Neural cell (in vitro differentiated cells): ENCODE results near the gene ZNF362. TPM values are rescaled to one million over a fixed set of nuclear protein-coding genes. Genes with fewer than 3 reads are reported as not detected.

Experiments
- H2AFZ ChIP-seq: fragments of 200-600, 300-800 bp; sonication (generic), shearing (Covaris generic); 2 replicates; pipeline ENCODE4 v1.6.0; 2014; ENCODE audit warnings: low read depth, mild to moderate bottlenecking, antibody characterized with exemption, low read length, moderate library complexity
- H3F3A ChIP-seq: fragments of 200-600 bp; shearing (Covaris generic); 2 replicates; pipeline ENCODE4 v1.6.1; 2016; ENCODE audit warnings: mild to moderate bottlenecking, moderate library complexity, mixed read lengths, antibody characterized with exemption, low read length; ENCODE audit not compliant: insufficient read depth, poor library complexity, severe bottlenecking
- H3K27ac ChIP-seq: fragments of 200-600, 300-800 bp; sonication (generic), shearing (Covaris generic); 2 replicates; pipeline ENCODE4 v1.5.1; 2014; ENCODE audit warnings: mild to moderate bottlenecking, low read length, moderate library complexity
- H3K27me3 ChIP-seq: fragments of 300-800, 200-600 bp; sonication (generic), shearing (Covaris generic); 2 replicates; pipeline ENCODE4 v1.6.0; 2014; ENCODE audit warnings: mild to moderate bottlenecking, low read depth, low read length, moderate library complexity; ENCODE audit not compliant: insufficient read depth
- H3K36me3 ChIP-seq: fragments of 300-800, 200-600 bp; sonication (generic), shearing (Covaris generic); 2 replicates; pipeline ENCODE4 v1.5.1; 2014; ENCODE audit warnings: mild to moderate bottlenecking, antibody characterized with exemption, low read length, moderate library complexity; ENCODE audit not compliant: insufficient read depth
- H3K4me2 ChIP-seq: fragments of 300-800, 200-600 bp; sonication (generic), shearing (Covaris generic); 2 replicates; pipeline ENCODE4 v1.6.0; 2014; ENCODE audit warnings: mild to moderate bottlenecking, low read length
- H3K4me3 ChIP-seq: fragments of 300-800, 200-600 bp; sonication (generic), shearing (Covaris generic); 2 replicates; pipeline ENCODE4 v1.5.1; 2014; ENCODE audit warnings: mild to moderate bottlenecking, low read length, moderate library complexity
- H3K79me2 ChIP-seq: fragments of 200-600 bp; shearing (Covaris generic); replicated peaks from 2 replicates; pipeline ENCODE4 v1.6.0; 2014; ENCODE audit warnings: mild to moderate bottlenecking, low read length, moderate library complexity; ENCODE audit not compliant: insufficient read depth
- H3K9ac ChIP-seq: fragments of 300-800, 200-600 bp; sonication (generic), shearing (Covaris generic); 2 replicates; pipeline ENCODE4 v1.6.1; 2016; ENCODE audit warnings: mild to moderate bottlenecking, low read length, mixed read lengths
- H3K9me2 ChIP-seq: fragments of 200-600 bp; shearing (Covaris generic); 2 replicates; pipeline ENCODE4 v1.6.1; 2016; ENCODE audit warnings: mild to moderate bottlenecking, low read length, mixed read lengths; ENCODE audit not compliant: insufficient read depth
- H3K9me3 ChIP-seq: fragments of 200-600, 300-800 bp; sonication (generic), shearing (Covaris generic); 2 replicates; pipeline ENCODE4 v1.6.1; 2016; ENCODE audit warnings: mild to moderate bottlenecking, mixed run types, low read length, moderate library complexity, mixed read lengths
- H4K20me1 ChIP-seq: fragments of 200-600 bp; shearing (Covaris generic); 2 replicates; pipeline ENCODE4 v1.6.1; 2016; ENCODE audit warnings: mild to moderate bottlenecking, mixed run types; ENCODE audit not compliant: insufficient read depth
- CTCF ChIP-seq: fragments of 450-650 bp; IDR thresholded peaks from 2 replicates; pipeline ENCODE4 v1.5.1; 2014; ENCODE audit warnings: antibody characterized with exemption, mild to moderate bottlenecking, moderate library complexity; ENCODE audit not compliant: poor library complexity, severe bottlenecking
- EP300 ChIP-seq: fragments of 450-650 bp; conservative IDR thresholded peaks from 2 replicates; pipeline ENCODE4 v1.6.1; 2014; ENCODE audit warnings: antibody characterized with exemption, mild to moderate bottlenecking, moderate library complexity; ENCODE audit not compliant: poor library complexity, severe bottlenecking
- EZH2 ChIP-seq: fragments of 200-600, 300-800 bp; shearing (Covaris generic), sonication (generic); IDR thresholded peaks from 2 replicates; pipeline ENCODE4 v1.6.1; 2014; ENCODE audit warnings: antibody characterized with exemption, low read length, borderline replicate concordance, mild to moderate bottlenecking; ENCODE audit not compliant: insufficient read depth, poor library complexity, severe bottlenecking
- MXI1 ChIP-seq: fragments of 450-650 bp; conservative IDR thresholded peaks from 2 replicates; pipeline ENCODE4 v1.6.1; 2014; ENCODE audit warnings: antibody characterized with exemption, mild to moderate bottlenecking; ENCODE audit not compliant: poor library complexity, severe bottlenecking
- POLR2AphosphoS5 ChIP-seq: IDR thresholded peaks from 2 replicates; pipeline ENCODE4 v1.6.1; 2012
- RAD21 ChIP-seq: fragments of 450-650 bp; conservative IDR thresholded peaks from 2 replicates; pipeline ENCODE4 v1.6.1; 2014; ENCODE audit warnings: antibody characterized with exemption, mild to moderate bottlenecking, moderate library complexity
- SMC3 ChIP-seq: fragments of 450-650 bp; conservative IDR thresholded peaks from 2 replicates; pipeline ENCODE4 v1.6.1; 2014; ENCODE audit warnings: antibody characterized with exemption, mild to moderate bottlenecking, moderate library complexity; ENCODE audit not compliant: poor library complexity
- TAF1 ChIP-seq: IDR thresholded peaks from 2 replicates; pipeline ENCODE4 v1.6.1; 2012; ENCODE audit warnings: low read depth
- polyA plus RNA-seq: library from polyadenylated mRNA; depleted of rRNA; stranded (reverse); fragments of >200 nt; gene quantifications from 2 replicates; pipeline ENCODE4 v1.2.3, GENCODE V29; 2014
- TF ChIP-seq, protein P1 (sequence below): IDR thresholded peaks from 2 replicates; pipeline ENCODE4 v1.6.1; 2012; ENCODE audit warnings: borderline replicate concordance

ZNF362 gene
- polyA plus RNA-seq, 1 donor from 2014 or later, result 17.6 TPM

DNA sequence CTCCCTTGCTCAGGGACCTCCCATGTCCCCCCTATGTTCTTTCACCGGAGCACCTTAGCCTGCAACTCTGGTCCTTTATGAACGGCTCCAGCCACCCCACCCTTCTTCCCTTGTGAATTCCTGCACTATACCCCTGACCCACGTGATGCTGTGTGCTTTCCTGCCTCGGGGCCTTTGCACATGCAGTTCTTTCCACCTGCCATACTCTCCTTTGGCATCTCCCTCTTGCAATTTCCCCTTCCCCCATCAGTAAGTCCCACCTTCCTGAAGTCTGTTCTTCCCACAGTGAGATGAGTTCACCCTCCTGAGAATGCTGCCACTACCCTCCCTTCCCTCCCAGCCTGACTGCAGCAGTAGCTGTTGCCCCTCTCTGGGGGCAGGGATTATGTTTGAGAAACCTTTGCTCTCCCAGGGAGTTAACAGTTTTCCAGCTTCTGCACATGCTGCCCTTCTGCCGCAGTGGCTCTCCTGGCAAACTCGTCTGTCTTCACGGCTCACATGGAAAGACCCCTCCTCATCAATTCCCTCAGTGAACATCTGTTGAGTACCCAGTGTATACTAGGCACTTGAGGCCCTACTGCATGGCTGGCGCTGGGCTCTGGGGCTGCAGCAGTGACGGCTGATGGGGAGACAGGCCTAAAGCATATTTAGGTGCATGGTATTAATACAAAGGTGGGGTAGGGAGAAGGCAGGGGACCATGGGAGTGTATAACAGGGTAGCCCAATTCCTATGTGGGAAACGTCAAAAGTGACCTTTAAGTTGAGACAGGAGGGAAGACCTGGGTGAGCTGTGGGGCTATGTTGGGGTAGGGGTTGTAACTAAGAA is 9.7 kb downstream of the ZNF362 start:
- no peaks in the 10 kb centered on the region for H3K27me3 ChIP-seq
- H3K36me3 ChIP-seq, result peaks cover 9% of the 10 kb centered on the region
- no peaks in the 10 kb centered on the region for H3F3A ChIP-seq
- H3K9ac ChIP-seq, result no peak overlapping the region
- H3K4me3 ChIP-seq, result no peak overlapping the region
- peaks cover 5% of the 10 kb centered on the region for H4K20me1 ChIP-seq
- H3K4me2 ChIP-seq, result no peak overlapping the region
- no peaks in the 10 kb centered on the region for H3K9me3 ChIP-seq
- no peak for TF ChIP-seq RAD21
- no peak for TF ChIP-seq EZH2
- TF ChIP-seq MXI1, result no peak
- peaks cover 53% of the 10 kb centered on the region for H3K79me2 ChIP-seq
- H3K9me2 ChIP-seq, result no peaks in the 10 kb centered on the region
- no peak overlapping the region for H2AFZ ChIP-seq
- H3K27ac ChIP-seq, result no peak overlapping the region

- Histone ChIP-seq H3K27me3 (no peaks in the 10 kb centered on the region), H3K4me2 (no peak overlapping the region), H3F3A (no peaks in the 10 kb centered on the region), H3K79me2 (peaks cover 45% of the 10 kb centered on the region), H3K36me3 (peaks cover 9% of the 10 kb centered on the region), H3K27ac (no peak overlapping the region), H4K20me1 (peaks cover under 1% of the 10 kb centered on the region), H3K4me3 (no peak overlapping the region), H3K9me3 (no peaks in the 10 kb centered on the region), H3K9me2 (no peaks in the 10 kb centered on the region), H2AFZ (no peak overlapping the region), H3K9ac (no peak overlapping the region)
- no peak for TF ChIP-seq MXI1
- no peak for TF ChIP-seq RAD21
- TF ChIP-seq POLR2AphosphoS5, result no peak
- TF ChIP-seq, protein P1, sequence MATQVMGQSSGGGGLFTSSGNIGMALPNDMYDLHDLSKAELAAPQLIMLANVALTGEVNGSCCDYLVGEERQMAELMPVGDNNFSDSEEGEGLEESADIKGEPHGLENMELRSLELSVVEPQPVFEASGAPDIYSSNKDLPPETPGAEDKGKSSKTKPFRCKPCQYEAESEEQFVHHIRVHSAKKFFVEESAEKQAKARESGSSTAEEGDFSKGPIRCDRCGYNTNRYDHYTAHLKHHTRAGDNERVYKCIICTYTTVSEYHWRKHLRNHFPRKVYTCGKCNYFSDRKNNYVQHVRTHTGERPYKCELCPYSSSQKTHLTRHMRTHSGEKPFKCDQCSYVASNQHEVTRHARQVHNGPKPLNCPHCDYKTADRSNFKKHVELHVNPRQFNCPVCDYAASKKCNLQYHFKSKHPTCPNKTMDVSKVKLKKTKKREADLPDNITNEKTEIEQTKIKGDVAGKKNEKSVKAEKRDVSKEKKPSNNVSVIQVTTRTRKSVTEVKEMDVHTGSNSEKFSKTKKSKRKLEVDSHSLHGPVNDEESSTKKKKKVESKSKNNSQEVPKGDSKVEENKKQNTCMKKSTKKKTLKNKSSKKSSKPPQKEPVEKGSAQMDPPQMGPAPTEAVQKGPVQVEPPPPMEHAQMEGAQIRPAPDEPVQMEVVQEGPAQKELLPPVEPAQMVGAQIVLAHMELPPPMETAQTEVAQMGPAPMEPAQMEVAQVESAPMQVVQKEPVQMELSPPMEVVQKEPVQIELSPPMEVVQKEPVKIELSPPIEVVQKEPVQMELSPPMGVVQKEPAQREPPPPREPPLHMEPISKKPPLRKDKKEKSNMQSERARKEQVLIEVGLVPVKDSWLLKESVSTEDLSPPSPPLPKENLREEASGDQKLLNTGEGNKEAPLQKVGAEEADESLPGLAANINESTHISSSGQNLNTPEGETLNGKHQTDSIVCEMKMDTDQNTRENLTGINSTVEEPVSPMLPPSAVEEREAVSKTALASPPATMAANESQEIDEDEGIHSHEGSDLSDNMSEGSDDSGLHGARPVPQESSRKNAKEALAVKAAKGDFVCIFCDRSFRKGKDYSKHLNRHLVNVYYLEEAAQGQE, result no peak
- no peak for TF ChIP-seq SMC3
- no peak for TF ChIP-seq EP300
- no peak for TF ChIP-seq CTCF
- TF ChIP-seq EZH2, result no peak
- no peak for TF ChIP-seq TAF1
Measured at GRCh38 chr1:33266766-33267165, 10.5 kb downstream of the ZNF362 start.
